Measurements from ENCODE around the gene ARIH2.
A peak's percentile ranks its signal among the peaks of the same experiment; 100 is the strongest.

ARIH2 gene

GRCh38 chr3:48918388-48919214, at the start of gene ARIH2:
TSS of gene ARIH2 (plus strand) at chr3:48918842. CDS start at chr3:48927559, 8,717 bp downstream.
- Histone ChIP-seq H3K79me2 (ENCODE audit: control insufficient read depth, insufficient read depth, low read length, unreplicated experiment) (peaks cover 32% of the 10 kb centered on the region), H3K4me1 (ENCODE audit: control insufficient read depth, insufficient read depth, low read length, unreplicated experiment) (peaks cover 13% of the 10 kb centered on the region), H3K27me3 (ENCODE audit: insufficient read depth, low read length) (no peaks in the 10 kb centered on the region), H2AFZ (ENCODE audit: low read length, unreplicated experiment) (peak within 1 kb of the TSS; percentile 76), H3K36me3 (ENCODE audit: insufficient read depth, low read length) (peaks cover 3% of the 10 kb centered on the region; the same call in 1 of the 2 replicates), H3K4me3 (ENCODE audit: low read depth, low read length) (peak within 1 kb of the TSS; percentile 89), H3K27ac (ENCODE audit: low read depth, low read length) (peak within 1 kb of the TSS; percentile 92)

DNA sequence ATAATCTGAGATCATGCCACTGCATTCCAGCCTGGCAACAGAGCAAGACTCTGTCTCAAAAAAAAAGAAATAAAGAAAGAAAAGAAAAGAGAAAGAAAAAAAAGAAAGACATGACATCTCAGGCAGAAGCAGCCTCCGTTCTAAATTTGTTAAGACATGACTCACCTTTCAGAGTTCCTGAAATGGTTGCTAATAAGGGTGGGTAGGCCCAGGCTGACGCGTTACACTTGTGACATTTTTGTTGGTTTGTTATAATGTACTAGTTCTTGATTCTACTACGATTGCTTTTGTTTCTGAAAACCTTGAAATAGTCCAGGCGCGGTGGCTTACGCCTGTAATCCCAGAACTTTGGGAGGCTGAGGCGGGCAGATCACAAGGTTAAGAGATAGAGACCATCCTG, 41.0 kb upstream of the ARIH2 start:
- no peaks in the 10 kb centered on the region for H3K27me3 ChIP-seq (ENCODE audit: insufficient read depth, low read length)
- H3K36me3 ChIP-seq (ENCODE audit: insufficient read depth, low read length), result no peaks in the 10 kb centered on the region
- no peak overlapping the region for H3K27ac ChIP-seq (ENCODE audit: low read depth, low read length)
- no peak overlapping the region for H3K4me3 ChIP-seq (ENCODE audit: low read depth, low read length)
- H2AFZ ChIP-seq (ENCODE audit: low read length, unreplicated experiment), result no peak overlapping the region
- no peaks in the 10 kb centered on the region for H3K79me2 ChIP-seq (ENCODE audit: control insufficient read depth, insufficient read depth, low read length, unreplicated experiment)
- no peaks in the 10 kb centered on the region for H3K4me1 ChIP-seq (ENCODE audit: control insufficient read depth, insufficient read depth, low read length, unreplicated experiment)

DNA sequence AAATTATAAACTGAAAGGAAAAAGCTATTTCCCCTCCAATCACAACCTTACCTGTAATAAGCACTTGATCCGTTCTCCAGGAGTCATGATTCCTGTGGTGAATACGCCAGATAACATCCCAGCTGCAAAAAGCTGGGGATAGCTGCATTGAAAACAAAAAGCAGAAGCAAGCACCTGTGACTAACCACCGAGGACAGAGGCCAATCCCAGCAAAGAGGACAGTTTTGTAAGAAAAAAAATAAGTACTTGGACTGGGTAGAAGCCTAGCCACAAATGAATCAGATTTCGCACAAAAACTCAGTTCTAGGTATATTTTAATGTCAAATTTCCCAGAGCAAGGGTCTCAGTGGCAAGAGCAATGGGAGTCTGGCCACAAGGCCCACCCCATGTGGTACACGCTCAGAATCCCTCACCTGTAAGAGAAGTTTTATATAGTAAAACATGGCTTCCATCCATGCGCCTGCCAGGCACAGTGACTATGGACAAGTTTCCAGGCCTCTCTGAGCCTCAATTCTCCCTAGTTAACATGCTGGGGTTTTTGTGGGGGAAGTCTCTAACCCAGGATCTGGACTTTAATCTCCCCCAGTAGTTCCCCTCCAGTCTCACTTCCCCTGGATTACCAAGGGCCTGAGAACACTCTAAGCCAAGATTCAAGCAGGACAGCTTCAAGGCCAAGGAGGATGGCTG, 39.2 kb upstream of the ARIH2 start:
- Histone ChIP-seq H3K36me3 (ENCODE audit: insufficient read depth, low read length) (no peaks in the 10 kb centered on the region), H3K27me3 (ENCODE audit: insufficient read depth, low read length) (no peaks in the 10 kb centered on the region), H3K4me3 (ENCODE audit: low read depth, low read length) (no peak overlapping the region), H2AFZ (ENCODE audit: low read length, unreplicated experiment) (no peak overlapping the region), H3K79me2 (ENCODE audit: control insufficient read depth, insufficient read depth, low read length, unreplicated experiment) (no peaks in the 10 kb centered on the region), H3K4me1 (ENCODE audit: control insufficient read depth, insufficient read depth, low read length, unreplicated experiment) (no peaks in the 10 kb centered on the region), H3K27ac (ENCODE audit: low read depth, low read length) (no peak overlapping the region)

DNA sequence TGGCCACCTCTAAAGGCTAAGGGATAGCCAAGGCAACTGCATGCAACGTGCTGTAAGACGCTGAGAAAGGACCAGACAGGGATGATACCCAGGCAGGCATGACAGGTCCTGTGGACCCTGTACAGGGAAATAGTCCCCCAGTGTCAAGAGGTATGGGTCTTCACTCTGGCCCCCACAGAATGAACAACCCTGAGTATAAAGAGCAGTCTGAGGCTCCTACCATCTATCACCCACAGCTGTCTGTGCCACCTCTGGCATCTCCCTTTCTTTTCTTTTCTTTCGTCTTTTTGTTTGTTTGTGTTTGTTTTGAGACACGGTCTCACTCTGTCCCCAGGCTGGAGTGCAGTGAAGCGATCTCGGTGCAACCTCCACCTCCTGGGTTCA, 38.7 kb upstream of the ARIH2 start:
- Histone ChIP-seq H3K79me2 (ENCODE audit: control insufficient read depth, insufficient read depth, low read length, unreplicated experiment) (no peaks in the 10 kb centered on the region), H3K36me3 (ENCODE audit: insufficient read depth, low read length) (no peaks in the 10 kb centered on the region), H3K4me1 (ENCODE audit: control insufficient read depth, insufficient read depth, low read length, unreplicated experiment) (no peaks in the 10 kb centered on the region), H3K27ac (ENCODE audit: low read depth, low read length) (no peak overlapping the region), H2AFZ (ENCODE audit: low read length, unreplicated experiment) (no peak overlapping the region), H3K27me3 (ENCODE audit: insufficient read depth, low read length) (no peaks in the 10 kb centered on the region), H3K4me3 (ENCODE audit: low read depth, low read length) (no peak overlapping the region)

GRCh38 chr3:48881006-48881405, 37.6 kb upstream of the ARIH2 start:
- H3K4me1 ChIP-seq (ENCODE audit: control insufficient read depth, insufficient read depth, low read length, unreplicated experiment), result peaks cover 3% of the 10 kb centered on the region
- H3K4me3 ChIP-seq (ENCODE audit: low read depth, low read length), result no peak overlapping the region
- no peak overlapping the region for H3K27ac ChIP-seq (ENCODE audit: low read depth, low read length)
- H3K79me2 ChIP-seq (ENCODE audit: control insufficient read depth, insufficient read depth, low read length, unreplicated experiment), result no peaks in the 10 kb centered on the region
- H3K36me3 ChIP-seq (ENCODE audit: insufficient read depth, low read length), result no peaks in the 10 kb centered on the region
- no peaks in the 10 kb centered on the region for H3K27me3 ChIP-seq (ENCODE audit: insufficient read depth, low read length)
- H2AFZ ChIP-seq (ENCODE audit: low read length, unreplicated experiment), result no peak overlapping the region

DNA sequence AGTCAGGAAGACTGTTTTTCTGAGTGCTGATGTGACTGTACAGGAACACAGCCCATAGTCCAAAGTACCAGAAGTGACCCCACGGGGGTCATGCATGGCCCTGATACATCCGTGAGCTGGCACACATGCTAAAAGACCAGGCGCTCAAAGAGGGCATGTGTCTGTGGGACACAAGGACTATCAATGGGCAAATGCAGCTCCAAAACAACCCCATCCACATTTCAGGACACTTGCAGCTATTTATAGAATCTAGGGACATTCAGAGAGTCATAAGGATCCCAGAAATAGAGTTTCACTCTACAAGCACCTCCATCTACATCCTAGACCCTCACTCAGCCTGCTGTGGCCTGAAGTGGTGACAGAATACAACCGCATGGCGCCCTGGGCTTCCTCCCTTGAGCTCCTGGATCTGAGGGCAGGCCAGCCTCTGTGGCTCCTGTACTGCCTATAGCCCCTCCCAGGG, 37.0 kb upstream of the ARIH2 start:
- Histone ChIP-seq H3K4me1 (ENCODE audit: control insufficient read depth, insufficient read depth, low read length, unreplicated experiment) (peaks cover 3% of the 10 kb centered on the region), H3K79me2 (ENCODE audit: control insufficient read depth, insufficient read depth, low read length, unreplicated experiment) (no peaks in the 10 kb centered on the region), H3K27ac (ENCODE audit: low read depth, low read length) (no peak overlapping the region), H3K4me3 (ENCODE audit: low read depth, low read length) (no peak overlapping the region), H2AFZ (ENCODE audit: low read length, unreplicated experiment) (no peak overlapping the region), H3K36me3 (ENCODE audit: insufficient read depth, low read length) (no peaks in the 10 kb centered on the region), H3K27me3 (ENCODE audit: insufficient read depth, low read length) (no peaks in the 10 kb centered on the region)

DNA sequence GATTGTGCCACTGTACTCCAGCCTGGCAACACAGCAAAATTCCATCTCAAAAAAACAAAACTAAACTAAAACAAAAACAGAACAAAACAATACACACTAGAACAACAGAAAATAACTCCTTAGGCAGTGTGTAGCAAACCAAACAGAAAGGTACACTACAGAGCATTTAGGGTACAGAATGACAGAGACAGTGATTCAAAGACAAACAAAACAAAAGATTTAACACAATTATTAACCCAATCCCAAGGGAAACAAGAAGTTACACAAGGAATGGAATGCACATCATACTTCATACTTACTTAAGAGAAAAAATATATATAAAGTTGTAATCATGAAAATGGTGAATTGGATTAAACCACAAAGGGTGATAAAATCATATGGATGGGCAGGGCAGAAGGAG, 32.9 kb upstream of the ARIH2 start:
- peaks cover 3% of the 10 kb centered on the region for H3K4me1 ChIP-seq (ENCODE audit: control insufficient read depth, insufficient read depth, low read length, unreplicated experiment)
- no peak overlapping the region for H3K4me3 ChIP-seq (ENCODE audit: low read depth, low read length)
- H3K27me3 ChIP-seq (ENCODE audit: insufficient read depth, low read length), result no peaks in the 10 kb centered on the region
- H2AFZ ChIP-seq (ENCODE audit: low read length, unreplicated experiment), result no peak overlapping the region
- H3K79me2 ChIP-seq (ENCODE audit: control insufficient read depth, insufficient read depth, low read length, unreplicated experiment), result no peaks in the 10 kb centered on the region
- H3K36me3 ChIP-seq (ENCODE audit: insufficient read depth, low read length), result no peaks in the 10 kb centered on the region
- H3K27ac ChIP-seq (ENCODE audit: low read depth, low read length), result no peak overlapping the region

GRCh38 chr3:48891606-48892005, 27.0 kb upstream of the ARIH2 start:
- Histone ChIP-seq H3K79me2 (ENCODE audit: control insufficient read depth, insufficient read depth, low read length, unreplicated experiment) (no peaks in the 10 kb centered on the region), H2AFZ (ENCODE audit: low read length, unreplicated experiment) (no peak overlapping the region), H3K4me3 (ENCODE audit: low read depth, low read length) (no peak overlapping the region), H3K36me3 (ENCODE audit: insufficient read depth, low read length) (no peaks in the 10 kb centered on the region), H3K4me1 (ENCODE audit: control insufficient read depth, insufficient read depth, low read length, unreplicated experiment) (no peaks in the 10 kb centered on the region), H3K27ac (ENCODE audit: low read depth, low read length) (no peak overlapping the region), H3K27me3 (ENCODE audit: insufficient read depth, low read length) (no peaks in the 10 kb centered on the region)

DNA sequence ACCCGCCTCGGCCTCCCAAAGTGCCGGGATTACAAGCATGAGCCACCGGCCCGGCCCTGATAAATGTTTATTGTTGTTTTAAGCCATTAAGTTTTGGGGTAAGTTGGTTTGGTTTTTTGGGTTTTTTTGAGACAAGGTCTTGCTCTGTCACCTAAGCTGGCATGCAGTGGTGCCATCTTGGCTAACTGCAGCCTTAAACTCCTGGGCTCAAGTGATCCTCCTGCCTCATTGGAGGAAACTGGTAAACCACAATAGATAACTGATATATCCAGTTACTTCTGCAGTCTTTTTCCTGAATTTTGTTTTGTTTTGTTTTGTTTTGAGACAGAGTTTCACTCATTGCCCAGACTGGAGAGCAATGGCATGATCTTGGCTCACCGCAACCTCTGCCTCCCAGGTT, 24.1 kb upstream of the ARIH2 start:
- Histone ChIP-seq H2AFZ (ENCODE audit: low read length, unreplicated experiment) (no peak overlapping the region), H3K27me3 (ENCODE audit: insufficient read depth, low read length) (no peaks in the 10 kb centered on the region), H3K36me3 (ENCODE audit: insufficient read depth, low read length) (no peaks in the 10 kb centered on the region), H3K27ac (ENCODE audit: low read depth, low read length) (no peak overlapping the region), H3K4me1 (ENCODE audit: control insufficient read depth, insufficient read depth, low read length, unreplicated experiment) (peaks cover 8% of the 10 kb centered on the region), H3K4me3 (ENCODE audit: low read depth, low read length) (no peak overlapping the region), H3K79me2 (ENCODE audit: control insufficient read depth, insufficient read depth, low read length, unreplicated experiment) (no peaks in the 10 kb centered on the region)

GRCh38 chr3:48896936-48897335, 21.7 kb upstream of the ARIH2 start:
- H3K4me1 ChIP-seq (ENCODE audit: control insufficient read depth, insufficient read depth, low read length, unreplicated experiment), result peaks cover 8% of the 10 kb centered on the region
- H3K4me3 ChIP-seq (ENCODE audit: low read depth, low read length), result no peak overlapping the region
- H3K27me3 ChIP-seq (ENCODE audit: insufficient read depth, low read length), result no peaks in the 10 kb centered on the region
- H3K79me2 ChIP-seq (ENCODE audit: control insufficient read depth, insufficient read depth, low read length, unreplicated experiment), result no peaks in the 10 kb centered on the region
- no peak overlapping the region for H2AFZ ChIP-seq (ENCODE audit: low read length, unreplicated experiment)
- no peaks in the 10 kb centered on the region for H3K36me3 ChIP-seq (ENCODE audit: insufficient read depth, low read length)
- no peak overlapping the region for H3K27ac ChIP-seq (ENCODE audit: low read depth, low read length)
